RWPE2 (cell line): ENCODE data around the gene TRMT11.
"Not testable (repeated sequence)": the region's sequence is repeated elsewhere in the genome, so short reads cannot be mapped to it uniquely, and the experiment has no call there.

Experiments used
- ATAC-seq: fragments of 200-7000 bp; cut with Tn5 transposase; 3 replicates; pipeline ENCODE4 v1.9.1; 2021; ENCODE audit warnings: low read depth
- DNase-seq: peaks from one replicate; pipeline ENCODE4 v3.0.0-alpha.2; 2020; ENCODE audit warnings: low spot score
- H3K27ac ChIP-seq: fragments of 450-650 bp; 2 replicates; pipeline ENCODE4 v1.5.1; 2017; ENCODE audit warnings: mild to moderate bottlenecking; ENCODE audit not compliant: poor library complexity, severe bottlenecking
- H3K27me3 ChIP-seq: fragments of 250-450 bp; sonication (Bioruptor Pico); 2 replicates; pipeline ENCODE4 v1.5.1; 2021; ENCODE audit warnings: mild to moderate bottlenecking, moderate library complexity; ENCODE audit not compliant: insufficient read depth, poor library complexity, severe bottlenecking
- H3K36me3 ChIP-seq: fragments of 250-450 bp; sonication (Bioruptor Pico); 2 replicates; pipeline ENCODE4 v1.5.1; 2020; ENCODE audit warnings: low read depth, mild to moderate bottlenecking, moderate library complexity
- H3K4me1 ChIP-seq: fragments of 250-450 bp; sonication (Bioruptor Pico); 2 replicates; pipeline ENCODE4 v1.5.1; 2021; ENCODE audit warnings: mild to moderate bottlenecking, moderate library complexity; ENCODE audit not compliant: insufficient read depth, poor library complexity, severe bottlenecking
- H3K4me3 ChIP-seq: fragments of 250-450 bp; sonication (Bioruptor Pico); 2 replicates; pipeline ENCODE4 v1.5.1; 2021; ENCODE audit warnings: mild to moderate bottlenecking, moderate library complexity; ENCODE audit not compliant: severe bottlenecking
- H3K9me3 ChIP-seq: fragments of 250-450 bp; sonication (Bioruptor Pico); 2 replicates; pipeline ENCODE4 v1.5.1; 2021; ENCODE audit warnings: mild to moderate bottlenecking, moderate library complexity; ENCODE audit not compliant: severe bottlenecking
- TF ChIP-seq, protein P1 (sequence below): fragments of 450-650 bp; IDR thresholded peaks from one replicate; pipeline ENCODE4 v1.5.1; 2017; ENCODE audit warnings: mild to moderate bottlenecking, moderate library complexity; ENCODE audit not compliant: poor library complexity, severe bottlenecking

TRMT11 gene

DNA sequence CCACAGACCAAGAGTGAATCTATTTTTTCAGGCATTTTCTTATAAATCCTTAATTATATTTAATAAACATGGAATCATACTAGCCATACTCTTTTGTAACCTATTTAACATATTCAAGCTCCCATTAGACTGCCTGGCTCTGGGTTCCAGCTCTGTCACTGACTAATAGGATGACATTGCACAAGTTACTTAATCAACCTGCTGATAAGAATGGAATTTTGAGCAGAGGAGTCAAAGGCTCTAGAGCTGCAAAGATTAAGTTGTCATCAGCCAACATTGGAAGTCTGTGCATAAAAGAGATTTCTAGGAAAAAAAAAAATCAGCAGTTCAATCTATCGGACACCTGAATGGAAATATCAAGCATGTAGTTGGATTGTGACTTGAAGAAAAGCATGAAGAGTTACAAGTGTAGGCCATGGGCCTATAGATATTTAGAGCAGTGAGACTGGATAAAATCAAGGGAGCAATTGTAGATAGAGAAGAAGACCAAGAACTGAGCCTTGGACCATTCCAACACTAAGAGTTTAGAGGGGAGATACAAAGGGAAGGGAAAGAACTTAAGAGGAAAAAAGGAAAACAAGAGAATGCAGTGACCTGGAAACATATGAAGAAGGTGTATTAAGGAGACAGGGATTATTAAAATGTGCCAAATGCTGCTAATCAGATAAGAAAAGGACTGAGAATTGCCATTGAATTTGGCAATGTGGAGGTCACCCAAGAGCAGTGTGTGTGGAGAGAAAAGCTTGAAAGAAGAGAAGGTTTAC lies 40.8 kb upstream of the TRMT11 start:
- Histone ChIP-seq H3K27me3 (no peaks in the 10 kb centered on the region), H3K4me1 (peaks cover 75% of the 10 kb centered on the region), H3K9me3 (no peaks in the 10 kb centered on the region), H3K4me3 (no peak overlapping the region), H3K27ac (peak overlapping the region; percentile 79), H3K36me3 (no peaks in the 10 kb centered on the region)
- TF ChIP-seq, protein P1, sequence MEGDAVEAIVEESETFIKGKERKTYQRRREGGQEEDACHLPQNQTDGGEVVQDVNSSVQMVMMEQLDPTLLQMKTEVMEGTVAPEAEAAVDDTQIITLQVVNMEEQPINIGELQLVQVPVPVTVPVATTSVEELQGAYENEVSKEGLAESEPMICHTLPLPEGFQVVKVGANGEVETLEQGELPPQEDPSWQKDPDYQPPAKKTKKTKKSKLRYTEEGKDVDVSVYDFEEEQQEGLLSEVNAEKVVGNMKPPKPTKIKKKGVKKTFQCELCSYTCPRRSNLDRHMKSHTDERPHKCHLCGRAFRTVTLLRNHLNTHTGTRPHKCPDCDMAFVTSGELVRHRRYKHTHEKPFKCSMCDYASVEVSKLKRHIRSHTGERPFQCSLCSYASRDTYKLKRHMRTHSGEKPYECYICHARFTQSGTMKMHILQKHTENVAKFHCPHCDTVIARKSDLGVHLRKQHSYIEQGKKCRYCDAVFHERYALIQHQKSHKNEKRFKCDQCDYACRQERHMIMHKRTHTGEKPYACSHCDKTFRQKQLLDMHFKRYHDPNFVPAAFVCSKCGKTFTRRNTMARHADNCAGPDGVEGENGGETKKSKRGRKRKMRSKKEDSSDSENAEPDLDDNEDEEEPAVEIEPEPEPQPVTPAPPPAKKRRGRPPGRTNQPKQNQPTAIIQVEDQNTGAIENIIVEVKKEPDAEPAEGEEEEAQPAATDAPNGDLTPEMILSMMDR, result no peak
- ATAC-seq (no peak), DNase-seq (no peak)

DNA sequence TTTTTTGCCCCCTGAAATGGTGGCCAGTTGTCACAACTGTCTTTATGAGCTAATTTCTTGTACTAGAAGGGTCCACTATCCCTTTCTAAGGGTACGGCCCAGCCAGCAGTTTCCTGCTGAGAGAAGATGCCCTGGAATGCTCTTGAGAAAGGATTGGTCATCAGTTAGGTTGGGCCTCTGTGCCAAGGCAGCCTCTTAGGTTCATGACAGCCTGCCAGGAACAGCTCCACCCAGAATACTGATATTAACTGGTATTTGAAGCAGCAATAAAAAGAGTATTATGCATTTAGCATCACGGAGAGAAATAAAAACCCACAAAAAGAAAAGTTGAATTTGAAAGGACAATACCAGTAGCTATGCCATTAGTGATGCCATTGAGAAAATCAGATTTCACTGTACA lies 38.7 kb upstream of the TRMT11 start:
- TF ChIP-seq, protein P1, result no peak
- peak overlapping the region; percentile 79 for H3K27ac ChIP-seq
- peaks cover 61% of the 10 kb centered on the region for H3K4me1 ChIP-seq
- no peaks in the 10 kb centered on the region for H3K36me3 ChIP-seq
- ATAC-seq (peak; percentile 54), DNase-seq (no peak)
- H3K4me3 ChIP-seq, result no peak overlapping the region
- H3K27me3 ChIP-seq, result no peaks in the 10 kb centered on the region
- H3K9me3 ChIP-seq, result no peaks in the 10 kb centered on the region

- TF ChIP-seq, protein P1, result no peak
Observed at GRCh38 chr6:125948455-125948854, 37.9 kb upstream of the TRMT11 start.

GRCh38 chr6:125949069-125949468 lies 37.3 kb upstream of the TRMT11 start:
- Histone ChIP-seq H3K9me3 (no peaks in the 10 kb centered on the region), H3K36me3 (no peaks in the 10 kb centered on the region), H3K4me3 (no peak overlapping the region), H3K4me1 (peaks cover 52% of the 10 kb centered on the region), H3K27ac (no peak overlapping the region), H3K27me3 (no peaks in the 10 kb centered on the region)
- TF ChIP-seq, protein P1, result no peak
- DNase-seq (no peak), ATAC-seq (no peak)

More at GRCh38 chr6:125948455-125948854, 37.9 kb upstream of the TRMT11 start:
- Histone ChIP-seq H3K27ac (peak overlapping the region; percentile 79), H3K36me3 (no peaks in the 10 kb centered on the region), H3K27me3 (no peaks in the 10 kb centered on the region), H3K9me3 (no peaks in the 10 kb centered on the region), H3K4me1 (peaks cover 53% of the 10 kb centered on the region), H3K4me3 (no peak overlapping the region)
- ATAC-seq (no peak), DNase-seq (no peak)

DNA sequence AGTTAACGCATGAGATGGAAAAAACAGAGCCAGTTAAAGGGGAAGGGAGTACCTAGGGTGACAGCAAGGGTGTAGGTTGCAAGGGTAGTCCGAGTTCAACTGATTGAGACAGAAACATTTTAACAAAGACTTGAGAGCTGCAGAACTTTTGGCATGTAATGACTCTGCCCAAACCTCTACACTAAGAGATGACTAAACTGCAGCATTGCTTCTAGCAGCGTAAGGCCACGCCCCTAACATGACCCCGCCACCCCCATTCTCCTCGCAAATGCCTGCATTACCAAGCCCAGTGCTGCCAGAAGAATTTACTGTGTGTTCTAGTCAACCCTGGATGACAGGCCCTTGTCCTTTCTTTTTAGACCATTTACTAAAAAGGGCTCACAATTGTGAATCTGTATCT lies 36.0 kb upstream of the TRMT11 start:
- no peaks in the 10 kb centered on the region for H3K27me3 ChIP-seq
- H3K36me3 ChIP-seq, result no peaks in the 10 kb centered on the region
- H3K27ac ChIP-seq, result no peak overlapping the region
- ATAC-seq (peak; percentile 72), DNase-seq (peak; percentile 66)
- TF ChIP-seq, protein P1, result no peak
- no peak overlapping the region for H3K4me3 ChIP-seq
- H3K9me3 ChIP-seq, result no peaks in the 10 kb centered on the region
- peaks cover 39% of the 10 kb centered on the region for H3K4me1 ChIP-seq

- not testable (repeated sequence) for ATAC-seq, DNase-seq, H3K27ac ChIP-seq, H3K36me3 ChIP-seq, H3K9me3 ChIP-seq, H3K4me3 ChIP-seq, H3K27me3 ChIP-seq
- peaks cover 35% of the 10 kb centered on the region for H3K4me1 ChIP-seq
Observed at GRCh38 chr6:125950716-125951115, 35.6 kb upstream of the TRMT11 start.
